A549 (cell line): ENCODE data around the gene ALCAM. TPM values are rescaled to one million over a fixed set of nuclear protein-coding genes. Genes with fewer than 3 reads are reported as not detected.

Source experiments
- ATAC-seq, 2 experiments: fragments of 200-7000 bp in 1 of 2; fragments of >200 bp in 1 of 2; cut with Nextera tagmentation in 1 of 2; cut with Tn5 transposase in 1 of 2; 3 replicates each; pipeline versions ENCODE4 v1.8.0 to v1.9.1; 2018 to 2020; ENCODE audit warnings: mild to moderate bottlenecking in 1 of 2, moderate library complexity in 1 of 2
- CTCF ChIA-PET: fragments of 300-600 bp; sonication (Branson Sonifier 250); formaldehyde crosslinking; extraction: SDS; loops from one replicate; lab custom pipeline; 2021; ENCODE audit warnings: antibody characterized with exemption, inconsistent platforms; lab: Yijun Ruan, JAX
- POLR2A ChIA-PET: fragments of 350-600 bp; formaldehyde crosslinking; extraction: SDS; loops from one replicate; lab custom pipeline; 2021; ENCODE audit warnings: antibody characterized with exemption, inconsistent platforms; lab: Yijun Ruan, JAX
- DNase-seq, 2 experiments: peaks; one replicate each; pipeline versions ENCODE4 v3.0.0 to v3.0.0-alpha.2; 2011 to 2016; ENCODE audit warnings: low read depth in 1 of 2, low spot score in 1 of 2
- FAIRE-seq: peaks from 2 replicates; lab custom pipeline; 2011; peaks lifted over from hg19 to GRCh38; lab: Jason Lieb, UNC
- H3K27ac ChIP-seq, 2 experiments: fragments of >200 bp; sonication (Bioruptor Twin); formaldehyde crosslinking; 3 replicates each; pipeline ENCODE4 v1.5.1; 2016 to 2017
- H3K4me1 ChIP-seq: fragments of >200 bp; sonication (Bioruptor Twin); formaldehyde crosslinking; 3 replicates; pipeline ENCODE4 v1.6.1; 2016
- H3K4me2 ChIP-seq: fragments of >200 bp; sonication (Bioruptor Twin); formaldehyde crosslinking; 3 replicates; pipeline ENCODE4 v1.6.1; 2016
- H3K4me3 ChIP-seq: fragments of >200 bp; sonication (Bioruptor Twin); formaldehyde crosslinking; 3 replicates; pipeline ENCODE4 v1.5.1; 2016
- H3K9me3 ChIP-seq: fragments of >200 bp; sonication (Bioruptor Twin); formaldehyde crosslinking; 3 replicates; pipeline ENCODE4 v1.6.1; 2016
- BHLHE40 ChIP-seq: IDR thresholded peaks from 2 replicates; pipeline ENCODE4 v1.6.1; 2012; ENCODE audit warnings: low read depth, low read length, inconsistent platforms
- CHD2 ChIP-seq: fragments of 150-350 bp; IDR thresholded peaks from 2 replicates; pipeline ENCODE4 v1.6.1; 2014; ENCODE audit warnings: low read length; ENCODE audit not compliant: partially characterized antibody
- EHMT2 ChIP-seq: fragments of 200-600 bp; sonication (generic); IDR thresholded peaks from 2 replicates; pipeline ENCODE4 v1.6.1; 2016; ENCODE audit warnings: antibody characterized with exemption, low read depth, mild to moderate bottlenecking, moderate library complexity
- GATA3 ChIP-seq: IDR thresholded peaks from 2 replicates; pipeline ENCODE4 v1.6.1; 2012; ENCODE audit warnings: borderline replicate concordance
- HEYL ChIP-seq: fragments of 250-450 bp; sonication (Bioruptor Pico); IDR thresholded peaks from 2 replicates; pipeline ENCODE4 v1.8.0; 2021; ENCODE audit warnings: mild to moderate bottlenecking, moderate library complexity
- MAFK ChIP-seq: fragments of 450-650 bp; IDR thresholded peaks from 2 replicates; pipeline ENCODE4 v1.6.1; 2014; ENCODE audit not compliant: partially characterized antibody
- MYC ChIP-seq: IDR thresholded peaks from 2 replicates; pipeline ENCODE4 v1.6.1; 2012; ENCODE audit warnings: mild to moderate bottlenecking, inconsistent platforms, low read length, improper control_type of control experiment, borderline replicate concordance
- NPAS2 ChIP-seq: fragments of 250-450 bp; sonication (Bioruptor Pico); IDR thresholded peaks from 2 replicates; pipeline ENCODE4 v1.8.0; 2022; ENCODE audit warnings: mild to moderate bottlenecking, moderate library complexity, borderline replicate concordance
- POLR2AphosphoS2 ChIP-seq: conservative IDR thresholded peaks from 2 replicates; pipeline ENCODE4 v1.6.1; 2012; ENCODE audit warnings: low read length, improper control_type of control experiment, inconsistent platforms
- RARB ChIP-seq: fragments of 250-450 bp; sonication (Bioruptor Pico); IDR thresholded peaks from 2 replicates; pipeline ENCODE4 v1.8.0; 2021; ENCODE audit warnings: mild to moderate bottlenecking, moderate library complexity
- RFX5 ChIP-seq: fragments of 450-650 bp; IDR thresholded peaks from 2 replicates; pipeline ENCODE4 v1.7.1; 2014; ENCODE audit warnings: antibody characterized with exemption, mild to moderate bottlenecking, moderate library complexity
- SREBF2 ChIP-seq: fragments of 450-650 bp; IDR thresholded peaks from 2 replicates; pipeline ENCODE4 v1.6.1; 2014; ENCODE audit warnings: mild to moderate bottlenecking, moderate library complexity
- TFCP2L1 ChIP-seq: fragments of 250-450 bp; sonication (Bioruptor Pico); IDR thresholded peaks from 2 replicates; pipeline ENCODE4 v1.5.0; 2021; ENCODE audit warnings: mild to moderate bottlenecking
- TP53 ChIP-seq: fragments of 250-450 bp; sonication (Bioruptor Pico); IDR thresholded peaks from 2 replicates; pipeline ENCODE4 v1.5.0; 2021; ENCODE audit warnings: mild to moderate bottlenecking, moderate library complexity
- ZC3H11A ChIP-seq: fragments of 450-650 bp; IDR thresholded peaks from 2 replicates; pipeline ENCODE4 v1.6.1; 2014; ENCODE audit warnings: antibody characterized with exemption, mild to moderate bottlenecking
- ZFP36 ChIP-seq: fragments of 450-650 bp; IDR thresholded peaks from 2 replicates; pipeline ENCODE4 v1.6.1; 2014; ENCODE audit warnings: borderline replicate concordance; ENCODE audit not compliant: partially characterized antibody
- WGBS: methylation state at CpG from one replicate; pipeline ENCODE4 v1.1.6; 2017; ENCODE audit errors: missing lambda C conversion rate; 5-methylcytosine and 5-hydroxymethylcytosine counted together
- polyA plus RNA-seq, 4 experiments: library from polyadenylated mRNA; depleted of rRNA in 3 of 4; stranded (reverse); fragments of >200 nt; fragmentation: RNase III in 1 of 4; extraction: RNeasy Plus Mini Kit Qiagen cat#74134 plus additional on column Dnase treatment in 1 of 4; gene quantifications; 2 replicates in 3 of 4; 3 replicates in 1 of 4; pipeline ENCODE4 v1.2.3, GENCODE V29; 2011 to 2017
- TF ChIP-seq, protein P1 (sequence below): fragments of 150-350 bp; IDR thresholded peaks from 2 replicates; pipeline ENCODE4 v1.6.1; 2014; ENCODE audit warnings: low read depth, mild to moderate bottlenecking, low read length
- TF ChIP-seq, protein P2 (sequence below): fragments of 450-650 bp; IDR thresholded peaks from 2 replicates; pipeline ENCODE4 v1.6.1; 2014; ENCODE audit warnings: antibody characterized with exemption
- TF ChIP-seq, protein P3 (sequence below): fragments of 250-450 bp; sonication (Bioruptor Pico); IDR thresholded peaks from 2 replicates; pipeline ENCODE4 v1.5.0; 2021; ENCODE audit warnings: mild to moderate bottlenecking, moderate library complexity, borderline replicate concordance
- TF ChIP-seq, protein P4 (sequence below): fragments of >200 bp; sonication (Bioruptor Twin); formaldehyde crosslinking; IDR thresholded peaks from 2 replicates; pipeline ENCODE4 v1.6.1; 2016

Gene ALCAM
- polyA plus RNA-seq, 2 of the 4 experiments (the other 2 are of a cell fraction), result 57.1 to 145 TPM

DNA sequence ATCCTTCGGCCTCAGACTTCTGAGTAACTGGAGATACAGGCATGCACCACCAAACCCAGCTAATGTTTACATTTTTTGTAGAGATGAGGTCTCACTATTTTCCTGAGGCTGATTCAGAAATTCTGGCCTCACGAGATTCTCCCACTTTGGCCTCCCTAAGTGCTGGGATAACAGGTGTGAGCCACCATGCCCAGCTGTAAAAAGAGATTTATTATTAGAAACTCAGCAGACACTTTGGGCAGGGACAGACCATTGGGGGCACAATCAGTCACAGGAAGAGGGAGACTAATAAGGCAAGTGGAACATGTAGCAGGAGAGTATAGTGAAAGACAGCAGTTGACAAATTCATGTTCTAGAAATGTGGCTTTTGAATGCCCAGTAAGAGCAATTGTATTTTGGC lies 252.9 kb downstream of the ALCAM start:
- TF ChIP-seq, protein P1, sequence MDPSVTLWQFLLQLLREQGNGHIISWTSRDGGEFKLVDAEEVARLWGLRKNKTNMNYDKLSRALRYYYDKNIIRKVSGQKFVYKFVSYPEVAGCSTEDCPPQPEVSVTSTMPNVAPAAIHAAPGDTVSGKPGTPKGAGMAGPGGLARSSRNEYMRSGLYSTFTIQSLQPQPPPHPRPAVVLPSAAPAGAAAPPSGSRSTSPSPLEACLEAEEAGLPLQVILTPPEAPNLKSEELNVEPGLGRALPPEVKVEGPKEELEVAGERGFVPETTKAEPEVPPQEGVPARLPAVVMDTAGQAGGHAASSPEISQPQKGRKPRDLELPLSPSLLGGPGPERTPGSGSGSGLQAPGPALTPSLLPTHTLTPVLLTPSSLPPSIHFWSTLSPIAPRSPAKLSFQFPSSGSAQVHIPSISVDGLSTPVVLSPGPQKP, result no peak
- TF ChIP-seq HEYL (CRISPR knock-in tag) (no peak), POLR2AphosphoS2 (no peak), ZC3H11A (no peak), SREBF2 (no peak)
- TF ChIP-seq, all 56 proteins: peak for 0
- no peak overlapping the region for H3K4me3 ChIP-seq
- CTCF ChIA-PET, result no interaction called here
- ATAC-seq, result no peak
- no peaks in the 10 kb centered on the region for H3K9me3 ChIP-seq
- H3K27ac ChIP-seq, result no peak overlapping the region
- no peak for DNase-seq
- no peaks in the 10 kb centered on the region for H3K4me1 ChIP-seq
- no peak overlapping the region for H3K4me2 ChIP-seq
- POLR2A ChIA-PET, result no interaction called here
- no peak for FAIRE-seq
- 76% methylated on average over 2 of the region's 2 CpGs for WGBS

DNA sequence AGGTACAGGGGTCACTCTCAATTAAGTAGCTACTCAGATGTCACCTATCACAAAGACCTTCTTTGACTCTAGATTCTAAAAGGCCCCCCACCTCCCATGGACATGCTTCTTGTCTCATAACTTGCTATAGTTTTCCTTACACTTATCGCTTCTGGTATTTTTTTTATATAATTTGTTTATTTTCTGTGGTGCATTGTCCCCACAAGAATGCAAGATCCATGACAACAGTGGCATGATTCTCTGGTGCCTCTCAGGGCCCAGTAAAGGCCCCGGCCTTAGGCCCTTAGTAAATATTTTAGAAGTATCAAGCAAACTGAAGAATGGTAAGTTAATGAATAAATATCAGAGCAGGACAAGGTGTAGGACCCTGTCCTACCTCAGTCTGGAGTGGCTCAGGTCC lies 253.5 kb downstream of the ALCAM start:
- CTCF ChIA-PET, result no interaction called here

DNA sequence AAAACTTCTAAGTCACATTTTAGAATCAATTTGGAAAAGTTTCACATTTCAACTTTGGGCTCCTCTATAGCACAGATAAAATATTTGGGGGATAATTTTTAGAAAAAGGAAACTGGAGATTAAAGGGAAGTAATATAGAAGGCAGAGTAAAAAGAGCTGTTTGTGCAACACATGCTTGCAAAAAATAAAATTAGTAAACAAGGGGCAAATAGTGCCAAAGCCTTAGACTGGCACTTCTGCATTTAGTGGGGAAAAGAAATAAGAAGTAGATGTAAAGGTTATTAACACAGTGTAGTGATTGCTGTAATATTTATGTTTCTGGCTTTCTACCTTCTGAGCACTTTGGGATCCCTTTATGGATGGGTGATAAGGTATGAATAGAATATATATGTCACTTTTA lies 255.5 kb downstream of the ALCAM start:
- H3K4me2 ChIP-seq, result no peak overlapping the region
- no peak for DNase-seq
- CTCF ChIA-PET, result no interaction called here
- ATAC-seq, result no peak
- no peak overlapping the region for H3K4me3 ChIP-seq
- TF ChIP-seq, protein P1, result no peak
- H3K9me3 ChIP-seq, result no peaks in the 10 kb centered on the region
- H3K27ac ChIP-seq, result no peak overlapping the region
- H3K4me1 ChIP-seq, result no peaks in the 10 kb centered on the region
- FAIRE-seq, result no peak
- POLR2A ChIA-PET, result no interaction called here

More for the DNA sequence above, 253.5 kb downstream of the ALCAM start:
- ATAC-seq (no peak), FAIRE-seq (no peak), DNase-seq (no peak)
- POLR2A ChIA-PET, result no interaction called here
- TF ChIP-seq GATA3, result no peak
- TF ChIP-seq TP53 (CRISPR knock-in tag), result no peak
- TF ChIP-seq CHD2, result no peak
- TF ChIP-seq EHMT2, result no peak
- TF ChIP-seq, protein P2, sequence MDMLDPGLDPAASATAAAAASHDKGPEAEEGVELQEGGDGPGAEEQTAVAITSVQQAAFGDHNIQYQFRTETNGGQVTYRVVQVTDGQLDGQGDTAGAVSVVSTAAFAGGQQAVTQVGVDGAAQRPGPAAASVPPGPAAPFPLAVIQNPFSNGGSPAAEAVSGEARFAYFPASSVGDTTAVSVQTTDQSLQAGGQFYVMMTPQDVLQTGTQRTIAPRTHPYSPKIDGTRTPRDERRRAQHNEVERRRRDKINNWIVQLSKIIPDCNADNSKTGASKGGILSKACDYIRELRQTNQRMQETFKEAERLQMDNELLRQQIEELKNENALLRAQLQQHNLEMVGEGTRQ, result no peak
- TF ChIP-seq NPAS2 (CRISPR knock-in tag), result no peak
- TF ChIP-seq MAFK, result no peak
- no peak for TF ChIP-seq ZFP36
- TF ChIP-seq RARB (CRISPR knock-in tag), result no peak
- no peak for TF ChIP-seq MYC
- no peak for TF ChIP-seq RFX5
- no peak for TF ChIP-seq BHLHE40
- TF ChIP-seq, protein P3, sequence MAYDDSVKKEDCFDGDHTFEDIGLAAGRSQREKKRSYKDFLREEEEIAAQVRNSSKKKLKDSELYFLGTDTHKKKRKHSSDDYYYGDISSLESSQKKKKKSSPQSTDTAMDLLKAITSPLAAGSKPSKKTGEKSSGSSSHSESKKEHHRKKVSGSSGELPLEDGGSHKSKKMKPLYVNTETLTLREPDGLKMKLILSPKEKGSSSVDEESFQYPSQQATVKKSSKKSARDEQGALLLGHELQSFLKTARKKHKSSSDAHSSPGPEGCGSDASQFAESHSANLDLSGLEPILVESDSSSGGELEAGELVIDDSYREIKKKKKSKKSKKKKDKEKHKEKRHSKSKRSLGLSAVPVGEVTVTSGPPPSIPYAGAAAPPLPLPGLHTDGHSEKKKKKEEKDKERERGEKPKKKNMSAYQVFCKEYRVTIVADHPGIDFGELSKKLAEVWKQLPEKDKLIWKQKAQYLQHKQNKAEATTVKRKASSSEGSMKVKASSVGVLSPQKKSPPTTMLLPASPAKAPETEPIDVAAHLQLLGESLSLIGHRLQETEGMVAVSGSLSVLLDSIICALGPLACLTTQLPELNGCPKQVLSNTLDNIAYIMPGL (CRISPR knock-in tag), result no peak
- TF ChIP-seq, protein P4, sequence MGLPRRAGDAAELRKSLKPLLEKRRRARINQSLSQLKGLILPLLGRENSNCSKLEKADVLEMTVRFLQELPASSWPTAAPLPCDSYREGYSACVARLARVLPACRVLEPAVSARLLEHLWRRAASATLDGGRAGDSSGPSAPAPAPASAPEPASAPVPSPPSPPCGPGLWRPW, result no peak
- TF ChIP-seq TFCP2L1 (CRISPR knock-in tag), result no peak
- Histone ChIP-seq H3K27ac (no peak overlapping the region), H3K4me2 (no peak overlapping the region), H3K4me1 (no peaks in the 10 kb centered on the region), H3K4me3 (no peak overlapping the region), H3K9me3 (no peaks in the 10 kb centered on the region)
- WGBS, result 68% methylated on average over 2 of the region's 2 CpGs
